C1 segment of cervical spinal cord (tissue), 14 donors: Measurements from ENCODE around the gene POU2AF2.

ENCODE experiments used
- DNase-seq, 14 donors: peaks; one replicate each; lab custom pipeline; 2025; lab: John Stamatoyannopoulos, UW

POU2AF2 gene

DNA sequence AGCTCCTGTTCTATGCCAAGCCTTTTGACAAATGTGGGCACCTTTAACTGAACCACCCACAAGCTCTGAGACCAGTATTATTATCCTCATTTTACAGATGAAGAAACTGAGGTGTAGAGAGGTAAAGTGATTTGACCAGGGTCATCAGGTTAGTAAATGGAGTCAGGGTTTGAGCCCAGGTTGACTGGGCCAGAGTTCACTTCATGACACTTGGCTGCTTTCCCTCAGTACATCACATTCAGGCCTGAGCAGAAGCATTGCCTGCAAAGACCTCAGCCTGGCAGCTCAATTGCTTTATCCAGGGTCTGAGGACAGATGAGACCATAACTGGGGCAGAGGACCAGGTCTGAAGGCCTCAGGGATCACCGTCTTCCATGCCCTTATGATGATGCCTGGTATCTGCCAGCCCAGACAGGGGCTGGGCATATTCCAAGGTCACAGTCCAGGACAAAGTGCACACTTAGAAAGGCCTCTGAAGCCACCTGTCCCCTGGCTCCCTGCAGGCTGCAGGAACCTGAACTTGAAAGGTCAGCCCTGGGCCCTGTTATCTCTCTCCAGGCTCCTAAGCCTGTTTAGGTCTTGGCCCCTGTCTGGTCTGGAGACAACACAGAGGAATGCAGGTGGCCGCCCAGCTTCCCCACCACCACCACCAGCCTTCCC is 84.8 kb downstream of the POU2AF2 start:
- DNase-seq, result no peak

DNA sequence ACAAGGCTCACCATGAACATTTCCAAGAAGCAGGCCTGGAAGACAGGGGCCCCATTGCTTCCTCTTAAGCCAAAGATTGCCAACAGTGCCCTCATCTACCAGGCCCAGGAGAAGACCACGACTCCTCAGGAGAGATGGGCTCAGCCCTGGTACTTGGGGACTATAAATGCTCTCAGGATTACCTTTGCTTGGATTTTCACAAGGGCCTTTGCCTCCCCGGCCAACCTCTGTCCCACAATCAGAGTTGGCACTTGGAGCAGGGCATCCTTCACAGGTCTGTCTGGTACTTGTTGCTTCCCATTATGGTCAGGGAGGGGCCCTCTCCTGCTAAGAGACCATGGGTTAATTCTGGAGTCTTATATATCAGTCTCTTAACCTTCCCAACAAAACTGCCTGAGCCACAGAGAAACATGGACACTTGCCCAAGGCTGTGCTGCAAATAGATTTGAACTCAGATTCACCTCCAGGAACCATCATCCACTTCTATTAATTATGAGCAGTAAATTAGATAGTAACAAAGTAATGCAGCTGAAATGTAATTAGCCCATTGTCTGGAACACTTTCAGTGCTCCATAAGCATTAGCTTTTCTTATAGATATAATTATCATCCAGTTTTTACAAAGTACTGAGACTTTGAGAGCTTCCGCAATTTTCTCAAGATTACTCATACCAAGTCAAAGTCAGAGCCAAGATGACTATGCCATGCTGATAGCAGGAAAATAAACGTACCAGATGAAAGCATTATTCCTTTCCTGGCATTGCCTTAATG is 86.4 kb downstream of the POU2AF2 start:
- DNase-seq, result no peak

GRCh38 chr11:111334532-111335502 is 89.3 kb downstream of the POU2AF2 start:
- no peak for DNase-seq

DNA sequence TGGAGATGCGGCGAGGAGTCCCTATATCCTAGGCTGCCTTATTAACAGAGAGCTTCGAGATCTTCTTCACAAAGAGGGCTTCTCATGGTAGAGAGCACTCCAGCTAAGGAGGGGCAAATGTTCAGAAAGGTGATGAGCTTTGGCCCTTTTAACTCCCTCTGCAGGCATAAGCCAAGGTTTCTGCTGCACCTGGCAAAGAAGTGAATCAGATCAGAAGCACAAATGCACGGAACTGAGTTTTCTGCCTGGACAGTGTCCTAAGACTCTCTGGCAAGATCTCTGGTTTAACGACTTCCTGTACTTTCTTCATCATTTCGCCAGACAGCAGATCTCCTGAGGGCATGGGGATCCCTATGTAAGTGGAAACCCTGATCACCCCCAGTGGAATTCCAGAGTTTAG is 90.0 kb downstream of the POU2AF2 start:
- DNase-seq, result no peak
